WTC11 (cell line): Measurements from ENCODE around the gene GNL1. TPM values are rescaled to one million over a fixed set of nuclear protein-coding genes. Genes with fewer than 3 reads are reported as not detected.

Experiments
- ATAC-seq: fragments of 200-7000 bp; cut with Tn5 transposase; 2 replicates; pipeline ENCODE4 v1.10.0; 2021; ENCODE audit warnings: mild to moderate bottlenecking, moderate library complexity
- CTCF ChIA-PET: fragments of 300-600 bp; sonication (Branson Sonifier 250); formaldehyde crosslinking; loops from one replicate; lab custom pipeline; 2021; ENCODE audit warnings: antibody characterized with exemption; lab: Charles Lee
- POLR2A ChIA-PET: fragments of 350-600 bp; sonication (Branson Sonifier 250); formaldehyde crosslinking; loops from one replicate; lab custom pipeline; 2021; ENCODE audit warnings: antibody characterized with exemption; lab: Charles Lee
- DNase-seq: peaks from one replicate; pipeline ENCODE4 v3.0.0; 2021; ENCODE audit warnings: low spot score
- H3K27ac Mint-ChIP-seq: 2 replicates; pipeline ENCODE4 v1.8.0; 2021; ENCODE audit warnings: mixed read lengths
- H3K27me3 Mint-ChIP-seq: 2 replicates; pipeline ENCODE4 v1.8.0; 2021; ENCODE audit warnings: low read depth, mild to moderate bottlenecking, moderate library complexity, mixed read lengths
- H3K36me3 Mint-ChIP-seq: 2 replicates; pipeline ENCODE4 v1.8.0; 2021; ENCODE audit warnings: mixed read lengths
- H3K4me1 Mint-ChIP-seq: 2 replicates; pipeline ENCODE4 v1.8.0; 2022; ENCODE audit warnings: mixed read lengths
- H3K4me3 Mint-ChIP-seq: 2 replicates; pipeline ENCODE4 v1.8.0; 2021; ENCODE audit warnings: mild to moderate bottlenecking, moderate library complexity, mixed read lengths
- H3K9me3 Mint-ChIP-seq: 2 replicates; pipeline ENCODE4 v1.8.0; 2021; ENCODE audit warnings: mixed read lengths
- CBFB ChIP-seq: sonication (generic); formaldehyde crosslinking; IDR thresholded peaks from 2 replicates; pipeline ENCODE4 v1.8.1; 2022; ENCODE audit warnings: mild to moderate bottlenecking, low read depth, missing genetic modification reagents
- CREM ChIP-seq: sonication (generic); formaldehyde crosslinking; IDR thresholded peaks from 2 replicates; pipeline ENCODE4 v1.8.1; 2022; ENCODE audit warnings: mild to moderate bottlenecking, missing genetic modification reagents, moderate library complexity
- E2F1 ChIP-seq: sonication (generic); formaldehyde crosslinking; IDR thresholded peaks from 2 replicates; pipeline ENCODE4 v1.8.0; 2022; ENCODE audit warnings: mild to moderate bottlenecking, missing genetic modification reagents
- ELF4 ChIP-seq: sonication (generic); formaldehyde crosslinking; IDR thresholded peaks from 2 replicates; pipeline ENCODE4 v1.8.1; 2022; ENCODE audit warnings: low read depth, mild to moderate bottlenecking, moderate library complexity, missing genetic modification reagents
- JUN ChIP-seq: sonication (generic); formaldehyde crosslinking; IDR thresholded peaks from 2 replicates; pipeline ENCODE4 v1.8.0; 2023; ENCODE audit warnings: mild to moderate bottlenecking, missing genetic modification reagents
- MYBL2 ChIP-seq: sonication (generic); formaldehyde crosslinking; IDR thresholded peaks from 2 replicates; pipeline ENCODE4 v1.8.1; 2023; ENCODE audit warnings: mild to moderate bottlenecking, moderate library complexity, missing genetic modification reagents
- NFE2L1 ChIP-seq: sonication (generic); formaldehyde crosslinking; IDR thresholded peaks from 2 replicates; pipeline ENCODE4 v1.8.1; 2023; ENCODE audit warnings: missing genetic modification reagents
- NR2C2 ChIP-seq: sonication (generic); formaldehyde crosslinking; IDR thresholded peaks from 2 replicates; pipeline ENCODE4 v1.8.0; 2022; ENCODE audit warnings: mild to moderate bottlenecking, missing genetic modification reagents
- SOX15 ChIP-seq: fragments of 250-450 bp; sonication (Bioruptor Pico); IDR thresholded peaks from 2 replicates; pipeline ENCODE4 v1.9.0; 2021; ENCODE audit warnings: mild to moderate bottlenecking
- total RNA-seq: library from RNA; stranded (reverse); gene quantifications from 3 replicates; pipeline ENCODE4 v1.2.3, GENCODE V29; 2021
- TF ChIP-seq, protein P1 (sequence below): sonication (generic); formaldehyde crosslinking; conservative IDR thresholded peaks from 2 replicates; pipeline ENCODE4 v1.8.1; 2023; ENCODE audit warnings: mild to moderate bottlenecking, low read depth, missing genetic modification reagents, moderate library complexity
- TF ChIP-seq, protein P2 (sequence below): fragments of 250-450 bp; sonication (Bioruptor Pico); IDR thresholded peaks from 2 replicates; pipeline ENCODE4 v1.8.0; 2021; ENCODE audit warnings: mild to moderate bottlenecking
- TF ChIP-seq, protein P3 (sequence below): sonication (generic); formaldehyde crosslinking; IDR thresholded peaks from 2 replicates; pipeline ENCODE4 v1.8.0; 2022; ENCODE audit warnings: missing genetic modification reagents
- TF ChIP-seq, protein P4 (sequence below): sonication (generic); formaldehyde crosslinking; IDR thresholded peaks from 2 replicates; pipeline ENCODE4 v1.8.0; 2023; ENCODE audit warnings: missing genetic modification reagents, mild to moderate bottlenecking, borderline replicate concordance
- TF ChIP-seq, protein P5 (sequence below): sonication (generic); formaldehyde crosslinking; IDR thresholded peaks from 2 replicates; pipeline ENCODE4 v1.8.1; 2022; ENCODE audit warnings: low read depth, mild to moderate bottlenecking, moderate library complexity, missing genetic modification reagents, borderline replicate concordance
- TF ChIP-seq, protein P6 (sequence below): sonication (generic); formaldehyde crosslinking; IDR thresholded peaks from 2 replicates; pipeline ENCODE4 v1.8.1; 2023; ENCODE audit warnings: mild to moderate bottlenecking, missing genetic modification reagents, moderate library complexity

Gene GNL1
- total RNA-seq, 1 experiment from 2014 or later = 85.7 TPM

DNA sequence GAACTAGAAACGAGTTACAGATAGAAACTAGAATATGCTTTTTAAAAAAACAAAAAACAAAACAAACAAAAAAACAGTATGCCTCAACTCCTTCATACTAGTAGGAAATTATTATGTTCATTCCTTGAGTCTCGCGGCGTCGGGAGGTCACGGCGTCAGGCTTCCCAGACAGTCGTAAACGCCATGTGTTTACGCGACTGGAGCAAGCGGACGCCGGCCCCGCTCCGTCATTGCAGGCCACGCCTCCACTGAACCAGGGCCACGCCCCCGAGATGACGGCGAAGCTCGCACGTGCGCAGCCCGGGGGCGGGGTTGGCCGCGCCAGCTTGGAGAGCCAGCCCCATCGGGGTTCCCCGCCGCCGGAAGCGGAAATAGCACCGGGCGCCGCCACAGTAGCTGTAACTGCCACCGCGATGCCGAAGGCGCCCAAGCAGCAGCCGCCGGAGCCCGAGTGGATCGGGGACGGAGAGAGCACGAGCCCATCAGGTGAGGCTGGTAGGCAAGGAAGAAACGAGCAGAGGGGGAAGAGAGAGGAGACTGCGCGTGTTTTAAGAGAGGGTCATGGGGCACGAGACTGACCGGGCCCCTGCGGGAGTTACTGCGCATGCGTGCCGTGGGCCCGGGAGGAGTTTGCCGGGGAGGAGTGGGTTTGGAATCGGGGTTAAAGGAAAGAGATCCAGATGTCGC, 14.9 kb upstream of the GNL1 start, which contains the start of gene ABCF1 (continued):
- TF ChIP-seq, protein P1, sequence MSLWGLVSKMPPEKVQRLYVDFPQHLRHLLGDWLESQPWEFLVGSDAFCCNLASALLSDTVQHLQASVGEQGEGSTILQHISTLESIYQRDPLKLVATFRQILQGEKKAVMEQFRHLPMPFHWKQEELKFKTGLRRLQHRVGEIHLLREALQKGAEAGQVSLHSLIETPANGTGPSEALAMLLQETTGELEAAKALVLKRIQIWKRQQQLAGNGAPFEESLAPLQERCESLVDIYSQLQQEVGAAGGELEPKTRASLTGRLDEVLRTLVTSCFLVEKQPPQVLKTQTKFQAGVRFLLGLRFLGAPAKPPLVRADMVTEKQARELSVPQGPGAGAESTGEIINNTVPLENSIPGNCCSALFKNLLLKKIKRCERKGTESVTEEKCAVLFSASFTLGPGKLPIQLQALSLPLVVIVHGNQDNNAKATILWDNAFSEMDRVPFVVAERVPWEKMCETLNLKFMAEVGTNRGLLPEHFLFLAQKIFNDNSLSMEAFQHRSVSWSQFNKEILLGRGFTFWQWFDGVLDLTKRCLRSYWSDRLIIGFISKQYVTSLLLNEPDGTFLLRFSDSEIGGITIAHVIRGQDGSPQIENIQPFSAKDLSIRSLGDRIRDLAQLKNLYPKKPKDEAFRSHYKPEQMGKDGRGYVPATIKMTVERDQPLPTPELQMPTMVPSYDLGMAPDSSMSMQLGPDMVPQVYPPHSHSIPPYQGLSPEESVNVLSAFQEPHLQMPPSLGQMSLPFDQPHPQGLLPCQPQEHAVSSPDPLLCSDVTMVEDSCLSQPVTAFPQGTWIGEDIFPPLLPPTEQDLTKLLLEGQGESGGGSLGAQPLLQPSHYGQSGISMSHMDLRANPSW (CRISPR knock-in tag) = no peak
- TF ChIP-seq SOX15 (CRISPR knock-in tag) = no peak
- TF ChIP-seq, protein P2, sequence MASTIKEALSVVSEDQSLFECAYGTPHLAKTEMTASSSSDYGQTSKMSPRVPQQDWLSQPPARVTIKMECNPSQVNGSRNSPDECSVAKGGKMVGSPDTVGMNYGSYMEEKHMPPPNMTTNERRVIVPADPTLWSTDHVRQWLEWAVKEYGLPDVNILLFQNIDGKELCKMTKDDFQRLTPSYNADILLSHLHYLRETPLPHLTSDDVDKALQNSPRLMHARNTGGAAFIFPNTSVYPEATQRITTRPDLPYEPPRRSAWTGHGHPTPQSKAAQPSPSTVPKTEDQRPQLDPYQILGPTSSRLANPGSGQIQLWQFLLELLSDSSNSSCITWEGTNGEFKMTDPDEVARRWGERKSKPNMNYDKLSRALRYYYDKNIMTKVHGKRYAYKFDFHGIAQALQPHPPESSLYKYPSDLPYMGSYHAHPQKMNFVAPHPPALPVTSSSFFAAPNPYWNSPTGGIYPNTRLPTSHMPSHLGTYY (CRISPR knock-in tag) = no peak

DNA sequence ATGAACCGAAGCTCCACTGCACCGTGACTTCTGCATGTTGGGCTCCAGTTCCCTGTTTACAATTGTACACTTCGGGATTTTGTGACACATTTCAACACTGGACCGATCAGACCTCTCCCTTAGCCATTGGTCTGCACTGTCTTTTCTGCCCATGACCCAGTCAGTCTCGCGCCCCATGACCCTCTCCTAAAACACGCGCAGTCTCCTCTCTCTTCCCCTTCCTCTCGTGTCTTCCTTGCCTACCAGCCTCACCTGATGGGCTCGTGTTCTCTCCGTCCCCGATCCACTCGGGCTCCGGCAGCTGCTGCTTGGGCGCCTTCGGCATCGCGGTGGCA, 14.4 kb upstream of the GNL1 start:
- peaks cover 10% of the 10 kb centered on the region for H3K27me3 Mint-ChIP-seq
- H3K4me1 Mint-ChIP-seq = peaks cover 33% of the 10 kb centered on the region
- peak overlapping the region; percentile 99 for H3K4me3 Mint-ChIP-seq
- 0 out of 2 replicates have a peak, but pooled peaks have one; percentile 7 for TF ChIP-seq E2F1
- TF ChIP-seq, protein P3, sequence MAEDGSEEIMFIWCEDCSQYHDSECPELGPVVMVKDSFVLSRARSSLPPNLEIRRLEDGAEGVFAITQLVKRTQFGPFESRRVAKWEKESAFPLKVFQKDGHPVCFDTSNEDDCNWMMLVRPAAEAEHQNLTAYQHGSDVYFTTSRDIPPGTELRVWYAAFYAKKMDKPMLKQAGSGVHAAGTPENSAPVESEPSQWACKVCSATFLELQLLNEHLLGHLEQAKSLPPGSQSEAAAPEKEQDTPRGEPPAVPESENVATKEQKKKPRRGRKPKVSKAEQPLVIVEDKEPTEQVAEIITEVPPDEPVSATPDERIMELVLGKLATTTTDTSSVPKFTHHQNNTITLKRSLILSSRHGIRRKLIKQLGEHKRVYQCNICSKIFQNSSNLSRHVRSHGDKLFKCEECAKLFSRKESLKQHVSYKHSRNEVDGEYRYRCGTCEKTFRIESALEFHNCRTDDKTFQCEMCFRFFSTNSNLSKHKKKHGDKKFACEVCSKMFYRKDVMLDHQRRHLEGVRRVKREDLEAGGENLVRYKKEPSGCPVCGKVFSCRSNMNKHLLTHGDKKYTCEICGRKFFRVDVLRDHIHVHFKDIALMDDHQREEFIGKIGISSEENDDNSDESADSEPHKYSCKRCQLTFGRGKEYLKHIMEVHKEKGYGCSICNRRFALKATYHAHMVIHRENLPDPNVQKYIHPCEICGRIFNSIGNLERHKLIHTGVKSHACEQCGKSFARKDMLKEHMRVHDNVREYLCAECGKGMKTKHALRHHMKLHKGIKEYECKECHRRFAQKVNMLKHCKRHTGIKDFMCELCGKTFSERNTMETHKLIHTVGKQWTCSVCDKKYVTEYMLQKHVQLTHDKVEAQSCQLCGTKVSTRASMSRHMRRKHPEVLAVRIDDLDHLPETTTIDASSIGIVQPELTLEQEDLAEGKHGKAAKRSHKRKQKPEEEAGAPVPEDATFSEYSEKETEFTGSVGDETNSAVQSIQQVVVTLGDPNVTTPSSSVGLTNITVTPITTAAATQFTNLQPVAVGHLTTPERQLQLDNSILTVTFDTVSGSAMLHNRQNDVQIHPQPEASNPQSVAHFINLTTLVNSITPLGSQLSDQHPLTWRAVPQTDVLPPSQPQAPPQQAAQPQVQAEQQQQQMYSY (CRISPR knock-in tag) = no peak
- peak overlapping the region; percentile 89 for H3K27ac Mint-ChIP-seq
- DNase-seq (peak; percentile 14), ATAC-seq (no peak)
- CTCF ChIA-PET = interaction anchor here (0.9 to 1.6 kb wide), 14 partner anchors 15 to 160 kb away, joined by 3 to 12 read pairs (median 4); partner anchors contain the start of gene DHX16
- POLR2A ChIA-PET = interaction anchor here (0.9 to 1.1 kb wide), 4 partner anchors 14 to 89 kb away, joined by 3 to 6 read pairs (median 4); partner anchors contain the start of genes GNL1 and PRR3
- H3K36me3 Mint-ChIP-seq = peaks cover 2% of the 10 kb centered on the region; the same call in 1 of the 2 replicates
- no peaks in the 10 kb centered on the region for H3K9me3 Mint-ChIP-seq

DNA sequence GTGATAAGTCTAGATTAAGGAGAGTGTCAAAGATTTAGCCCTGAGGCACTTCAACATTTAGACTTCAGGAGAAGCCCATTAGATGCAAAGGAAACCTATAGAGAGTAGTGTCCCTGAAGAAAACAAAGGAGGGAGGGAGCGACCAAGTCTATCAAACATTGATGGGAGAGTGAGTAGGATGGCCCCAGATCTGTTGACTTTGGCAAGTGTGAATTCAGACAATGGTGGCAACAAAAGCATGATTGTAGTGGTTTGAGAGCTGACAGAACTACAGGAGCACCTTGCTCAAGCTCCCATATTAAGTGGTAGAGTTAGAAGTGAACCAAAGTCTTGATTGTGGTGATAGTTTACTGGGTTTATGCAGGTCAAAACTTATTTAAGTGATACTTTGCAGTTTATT, 14.0 kb upstream of the GNL1 start:
- Mint-ChIP-seq H3K9me3 (no peaks in the 10 kb centered on the region), H3K27ac (no peak overlapping the region), H3K36me3 (peaks cover 2% of the 10 kb centered on the region; the same call in 1 of the 2 replicates), H3K27me3 (peaks cover 10% of the 10 kb centered on the region), H3K4me1 (peaks cover 33% of the 10 kb centered on the region), H3K4me3 (peak overlapping the region; percentile 99)
- ChIA-PET POLR2A (no interaction called here), CTCF (interaction anchor here (0.9 to 1.6 kb wide), 8 partner anchors 15 to 123 kb away, joined by 3 to 12 read pairs (median 6); partner anchors contain the start of gene DHX16)
- DNase-seq (no peak), ATAC-seq (no peak)
- TF ChIP-seq MYBL2 (CRISPR knock-in tag) (no peak), NR2C2 (CRISPR knock-in tag) (no peak), JUN (CRISPR knock-in tag) (no peak), ELF4 (no peak), CREM (CRISPR knock-in tag) (no peak), CBFB (no peak), NFE2L1 (no peak)
- TF ChIP-seq, protein P4, sequence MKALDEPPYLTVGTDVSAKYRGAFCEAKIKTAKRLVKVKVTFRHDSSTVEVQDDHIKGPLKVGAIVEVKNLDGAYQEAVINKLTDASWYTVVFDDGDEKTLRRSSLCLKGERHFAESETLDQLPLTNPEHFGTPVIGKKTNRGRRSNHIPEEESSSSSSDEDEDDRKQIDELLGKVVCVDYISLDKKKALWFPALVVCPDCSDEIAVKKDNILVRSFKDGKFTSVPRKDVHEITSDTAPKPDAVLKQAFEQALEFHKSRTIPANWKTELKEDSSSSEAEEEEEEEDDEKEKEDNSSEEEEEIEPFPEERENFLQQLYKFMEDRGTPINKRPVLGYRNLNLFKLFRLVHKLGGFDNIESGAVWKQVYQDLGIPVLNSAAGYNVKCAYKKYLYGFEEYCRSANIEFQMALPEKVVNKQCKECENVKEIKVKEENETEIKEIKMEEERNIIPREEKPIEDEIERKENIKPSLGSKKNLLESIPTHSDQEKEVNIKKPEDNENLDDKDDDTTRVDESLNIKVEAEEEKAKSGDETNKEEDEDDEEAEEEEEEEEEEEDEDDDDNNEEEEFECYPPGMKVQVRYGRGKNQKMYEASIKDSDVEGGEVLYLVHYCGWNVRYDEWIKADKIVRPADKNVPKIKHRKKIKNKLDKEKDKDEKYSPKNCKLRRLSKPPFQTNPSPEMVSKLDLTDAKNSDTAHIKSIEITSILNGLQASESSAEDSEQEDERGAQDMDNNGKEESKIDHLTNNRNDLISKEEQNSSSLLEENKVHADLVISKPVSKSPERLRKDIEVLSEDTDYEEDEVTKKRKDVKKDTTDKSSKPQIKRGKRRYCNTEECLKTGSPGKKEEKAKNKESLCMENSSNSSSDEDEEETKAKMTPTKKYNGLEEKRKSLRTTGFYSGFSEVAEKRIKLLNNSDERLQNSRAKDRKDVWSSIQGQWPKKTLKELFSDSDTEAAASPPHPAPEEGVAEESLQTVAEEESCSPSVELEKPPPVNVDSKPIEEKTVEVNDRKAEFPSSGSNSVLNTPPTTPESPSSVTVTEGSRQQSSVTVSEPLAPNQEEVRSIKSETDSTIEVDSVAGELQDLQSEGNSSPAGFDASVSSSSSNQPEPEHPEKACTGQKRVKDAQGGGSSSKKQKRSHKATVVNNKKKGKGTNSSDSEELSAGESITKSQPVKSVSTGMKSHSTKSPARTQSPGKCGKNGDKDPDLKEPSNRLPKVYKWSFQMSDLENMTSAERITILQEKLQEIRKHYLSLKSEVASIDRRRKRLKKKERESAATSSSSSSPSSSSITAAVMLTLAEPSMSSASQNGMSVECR (CRISPR knock-in tag) = no peak
- TF ChIP-seq, protein P5, sequence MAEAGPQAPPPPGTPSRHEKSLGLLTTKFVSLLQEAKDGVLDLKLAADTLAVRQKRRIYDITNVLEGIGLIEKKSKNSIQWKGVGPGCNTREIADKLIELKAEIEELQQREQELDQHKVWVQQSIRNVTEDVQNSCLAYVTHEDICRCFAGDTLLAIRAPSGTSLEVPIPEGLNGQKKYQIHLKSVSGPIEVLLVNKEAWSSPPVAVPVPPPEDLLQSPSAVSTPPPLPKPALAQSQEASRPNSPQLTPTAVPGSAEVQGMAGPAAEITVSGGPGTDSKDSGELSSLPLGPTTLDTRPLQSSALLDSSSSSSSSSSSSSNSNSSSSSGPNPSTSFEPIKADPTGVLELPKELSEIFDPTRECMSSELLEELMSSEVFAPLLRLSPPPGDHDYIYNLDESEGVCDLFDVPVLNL (CRISPR knock-in tag) = no peak
- TF ChIP-seq, protein P6, sequence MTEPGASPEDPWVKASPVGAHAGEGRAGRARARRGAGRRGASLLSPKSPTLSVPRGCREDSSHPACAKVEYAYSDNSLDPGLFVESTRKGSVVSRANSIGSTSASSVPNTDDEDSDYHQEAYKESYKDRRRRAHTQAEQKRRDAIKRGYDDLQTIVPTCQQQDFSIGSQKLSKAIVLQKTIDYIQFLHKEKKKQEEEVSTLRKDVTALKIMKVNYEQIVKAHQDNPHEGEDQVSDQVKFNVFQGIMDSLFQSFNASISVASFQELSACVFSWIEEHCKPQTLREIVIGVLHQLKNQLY (CRISPR knock-in tag) = no peak
